Tibial artery (tissue), 4 donors: Measurements from ENCODE around the gene DERL3.

Experiments used
- DNase-seq, 2 donors: peaks; one replicate each; pipeline ENCODE4 v3.0.0-alpha.2; 2019
- H3K27ac ChIP-seq, 2 donors: fragments of 200-600 bp; sonication (generic) in 1 of 2; 1 replicate in 1 of 2; 2 replicates in 1 of 2; pipeline ENCODE4 v1.5.1; 2018 to 2019; ENCODE audit warnings: mild to moderate bottlenecking in 1 of 2
- H3K27me3 ChIP-seq, 2 donors: fragments of 200-600 bp; sonication (generic) in 1 of 2; one replicate each; pipeline versions ENCODE4 v1.5.1 to v1.6.0; 2016 to 2019
- H3K36me3 ChIP-seq, 3 donors: fragments of 200-600 bp; sonication (generic) in 2 of 3; one replicate each; pipeline ENCODE4 v1.5.1; 2016 to 2019; ENCODE audit warnings: mild to moderate bottlenecking in 2 of 3
- H3K4me1 ChIP-seq, 4 donors: fragments of 200-600 bp; sonication (generic) in 2 of 4; 1 replicate in 3 of 4; 2 replicates in 1 of 4; pipeline ENCODE4 v1.5.1; 2016 to 2019
- H3K4me3 ChIP-seq, 2 donors: fragments of 200-600 bp; sonication (generic) in 1 of 2; 1 replicate in 1 of 2; 2 replicates in 1 of 2; pipeline ENCODE4 v1.5.1; 2018 to 2019; ENCODE audit warnings: mild to moderate bottlenecking in 2 of 2
- H3K9me3 ChIP-seq, 3 donors: fragments of 200-600 bp; sonication (generic) in 1 of 3; one replicate each; pipeline ENCODE4 v1.5.1; 2016 to 2019
- intact Hi-C: fragments of 100-400 bp; cut with DNase I; formaldehyde crosslinking; loops from one replicate; pipeline ENCODE4 v1.15.0; 2023; ENCODE audit warnings: low total_unique reads
- TF ChIP-seq, protein P1 (sequence below), 2 experiments: fragments of 200-600 bp in 1 of 2; fragments of 450-650 bp in 1 of 2; IDR thresholded peaks; one replicate each; pipeline ENCODE4 v1.5.1; 2017 to 2019; ENCODE audit warnings: antibody characterized with exemption in 2 of 2, mild to moderate bottlenecking in 1 of 2, moderate library complexity in 1 of 2

The DERL3 gene

DNA sequence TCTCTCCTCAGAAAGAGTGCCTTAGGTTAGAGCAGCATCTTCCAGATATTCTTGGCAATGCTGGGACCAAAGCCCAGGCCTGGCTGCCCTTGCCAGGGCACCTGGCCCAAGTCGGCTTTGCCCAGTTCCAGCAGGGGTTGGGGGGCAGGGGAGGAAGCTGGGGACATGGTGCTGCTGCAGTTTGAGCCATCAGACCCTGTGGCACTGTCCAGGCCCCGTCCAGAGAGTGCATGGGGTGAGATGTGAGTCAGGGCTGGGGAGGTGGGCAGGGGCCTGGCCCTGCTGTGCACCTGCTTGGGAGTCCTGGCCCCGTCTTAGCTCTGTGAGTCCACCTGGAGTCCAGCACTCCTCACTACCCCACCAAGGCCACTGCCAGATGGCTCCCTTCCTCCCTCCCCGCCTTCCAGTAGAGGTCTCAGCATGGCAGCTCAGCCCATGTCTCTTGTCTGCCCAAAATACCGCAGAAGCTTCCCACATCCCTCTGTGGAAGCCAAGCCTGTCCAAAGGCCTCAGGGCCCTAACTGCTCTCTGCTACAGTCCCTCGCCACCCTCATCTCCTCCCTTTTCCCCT is 16.6 kb downstream of the DERL3 start:
- no peak overlapping the region for H3K27ac ChIP-seq
- peaks cover 0 to 9% (median 5%) of the 10 kb centered on the region in 4 donors for H3K4me1 ChIP-seq
- no peak overlapping the region for H3K4me3 ChIP-seq
- intact Hi-C loops, result no loop called here
- no peaks in the 10 kb centered on the region for H3K27me3 ChIP-seq
- H3K9me3 ChIP-seq, result no peaks in the 10 kb centered on the region
- TF ChIP-seq, protein P1, sequence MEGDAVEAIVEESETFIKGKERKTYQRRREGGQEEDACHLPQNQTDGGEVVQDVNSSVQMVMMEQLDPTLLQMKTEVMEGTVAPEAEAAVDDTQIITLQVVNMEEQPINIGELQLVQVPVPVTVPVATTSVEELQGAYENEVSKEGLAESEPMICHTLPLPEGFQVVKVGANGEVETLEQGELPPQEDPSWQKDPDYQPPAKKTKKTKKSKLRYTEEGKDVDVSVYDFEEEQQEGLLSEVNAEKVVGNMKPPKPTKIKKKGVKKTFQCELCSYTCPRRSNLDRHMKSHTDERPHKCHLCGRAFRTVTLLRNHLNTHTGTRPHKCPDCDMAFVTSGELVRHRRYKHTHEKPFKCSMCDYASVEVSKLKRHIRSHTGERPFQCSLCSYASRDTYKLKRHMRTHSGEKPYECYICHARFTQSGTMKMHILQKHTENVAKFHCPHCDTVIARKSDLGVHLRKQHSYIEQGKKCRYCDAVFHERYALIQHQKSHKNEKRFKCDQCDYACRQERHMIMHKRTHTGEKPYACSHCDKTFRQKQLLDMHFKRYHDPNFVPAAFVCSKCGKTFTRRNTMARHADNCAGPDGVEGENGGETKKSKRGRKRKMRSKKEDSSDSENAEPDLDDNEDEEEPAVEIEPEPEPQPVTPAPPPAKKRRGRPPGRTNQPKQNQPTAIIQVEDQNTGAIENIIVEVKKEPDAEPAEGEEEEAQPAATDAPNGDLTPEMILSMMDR (IDR thresholded peaks at IDR 0.05), result no peak
- no peak for DNase-seq
- H3K36me3 ChIP-seq, result peaks cover 36 to 99% (median 95%) of the 10 kb centered on the region in 3 donors

DNA sequence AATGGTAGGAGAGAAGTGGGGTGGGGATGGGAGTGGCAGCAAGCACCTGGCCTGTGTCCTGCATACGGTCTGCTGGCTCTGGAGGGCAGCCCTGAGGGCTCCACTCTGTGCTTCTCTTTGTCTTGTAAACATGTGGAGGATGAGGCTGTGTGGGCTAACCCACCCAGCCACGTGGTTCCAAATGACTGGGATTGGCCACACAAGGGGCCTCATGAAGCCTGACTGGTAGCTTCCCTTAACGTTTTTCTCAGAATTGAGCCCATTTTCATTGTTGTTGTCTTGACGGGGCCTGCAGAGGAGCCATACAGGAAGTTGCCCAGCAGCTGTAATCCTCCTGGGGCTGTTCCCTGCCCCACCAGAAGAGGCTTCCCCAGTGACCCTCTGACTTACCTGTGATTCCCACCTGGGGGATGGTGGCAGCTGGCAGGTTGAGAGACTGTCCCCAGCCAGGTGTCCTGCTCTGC is 18.0 kb downstream of the DERL3 start:
- peaks cover 36 to 99% (median 93%) of the 10 kb centered on the region in 3 donors for H3K36me3 ChIP-seq
- peaks cover 0 to 9% (median 5%) of the 10 kb centered on the region in 4 donors for H3K4me1 ChIP-seq
- no peak for DNase-seq
- no peaks in the 10 kb centered on the region for H3K9me3 ChIP-seq
- intact Hi-C loops, result no loop called here
- H3K4me3 ChIP-seq, result no peak overlapping the region
- H3K27me3 ChIP-seq, result no peaks in the 10 kb centered on the region
- H3K27ac ChIP-seq, result no peak overlapping the region
- TF ChIP-seq, protein P1 (IDR thresholded peaks at IDR 0.05), result no peak

DNA sequence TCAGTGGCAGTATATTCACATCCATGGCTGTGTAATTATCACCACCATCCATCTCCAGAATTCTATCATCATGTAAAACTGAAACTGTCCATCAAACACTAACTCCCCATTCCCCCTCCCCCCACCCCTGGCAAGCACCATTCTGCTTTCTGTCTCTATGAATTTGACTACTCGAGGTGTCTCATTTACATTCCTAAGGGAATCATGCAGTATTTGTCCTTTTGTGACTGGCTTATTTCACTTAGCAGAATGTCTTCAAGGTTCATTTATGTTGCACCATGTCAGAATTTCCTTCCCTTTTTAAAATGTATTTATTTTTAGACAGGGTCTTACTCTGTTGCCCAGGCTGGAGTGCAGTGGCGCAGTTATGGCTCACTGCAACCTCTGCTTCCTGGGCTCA is 20.3 kb downstream of the DERL3 start:
- Histone ChIP-seq H3K27me3 (no peaks in the 10 kb centered on the region), H3K36me3 (peaks cover 30 to 94% (median 71%) of the 10 kb centered on the region in 3 donors), H3K27ac (no peak overlapping the region), H3K4me1 (peaks cover 0 to 5% (median 5%) of the 10 kb centered on the region in 4 donors), H3K4me3 (no peak overlapping the region), H3K9me3 (no peaks in the 10 kb centered on the region)
- TF ChIP-seq, protein P1 (IDR thresholded peaks at IDR 0.05), result no peak
- no peak for DNase-seq
- intact Hi-C loops, result no loop called here

DNA sequence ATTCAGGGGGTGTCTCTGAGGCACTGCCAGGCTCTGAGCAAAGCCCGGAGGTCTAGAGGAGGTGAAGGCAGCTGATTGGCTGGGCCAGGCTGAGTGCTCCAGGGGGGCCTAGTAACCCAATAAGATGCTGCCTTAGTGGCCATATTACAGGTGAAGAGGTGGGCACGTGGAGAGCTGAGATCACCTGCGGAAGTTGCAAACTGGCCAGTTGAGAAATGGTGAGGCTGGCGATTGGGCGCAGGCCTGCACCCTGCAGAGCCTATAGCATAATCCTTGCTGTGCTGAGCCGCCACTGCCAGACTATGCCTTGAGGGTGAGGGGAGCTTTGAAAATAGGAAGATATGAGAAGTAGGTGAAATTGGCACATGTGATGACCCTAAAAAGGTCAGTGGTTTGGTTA is 21.7 kb downstream of the DERL3 start:
- intact Hi-C loops, result no loop called here
- peaks cover 30 to 81% (median 61%) of the 10 kb centered on the region in 3 donors for H3K36me3 ChIP-seq

DNA sequence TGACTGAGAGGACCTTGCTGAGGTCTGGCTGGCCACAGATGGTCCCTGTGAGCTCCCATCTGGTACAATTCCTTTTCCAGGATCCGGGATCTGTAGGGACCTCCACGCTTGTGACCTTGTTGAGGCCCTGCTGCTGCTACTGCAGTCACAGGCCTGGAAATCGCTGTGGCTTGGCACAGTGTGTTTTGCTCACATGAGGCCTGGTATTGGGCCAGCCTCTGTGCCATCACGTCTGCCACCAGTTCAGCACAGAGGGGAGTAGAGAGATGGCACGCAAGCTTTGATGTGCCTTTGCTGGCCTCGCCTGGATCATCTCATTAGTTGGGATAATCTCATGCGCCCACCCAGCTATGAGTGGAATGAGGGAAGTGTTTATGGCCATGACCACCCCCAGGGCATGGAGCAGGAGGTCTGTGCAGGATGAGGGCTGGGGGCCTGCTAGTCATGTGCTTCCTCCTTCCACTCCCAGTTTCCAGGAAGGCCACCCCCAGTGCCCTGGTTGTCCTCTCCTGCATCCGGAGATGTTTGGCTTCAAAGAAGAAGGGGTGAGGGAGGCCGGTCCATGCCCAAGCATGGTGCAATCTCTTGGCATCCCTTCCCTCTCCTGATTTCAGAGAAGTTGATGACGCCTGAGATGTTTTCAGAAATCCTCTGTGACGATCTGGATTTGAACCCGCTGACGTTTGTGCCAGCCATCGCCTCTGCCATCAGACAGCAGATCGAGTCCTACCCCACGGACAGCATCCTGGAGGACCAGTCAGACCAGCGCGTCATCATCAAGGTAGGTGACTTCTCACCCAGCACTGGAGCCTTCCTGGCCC is 22.4 kb downstream of the DERL3 start:
- TF ChIP-seq, protein P1 (IDR thresholded peaks at IDR 0.05), result no peak
- Histone ChIP-seq H3K4me3 (no peak overlapping the region), H3K9me3 (no peaks in the 10 kb centered on the region), H3K4me1 (no peaks in the 10 kb centered on the region), H3K27ac (no peak overlapping the region), H3K27me3 (no peaks in the 10 kb centered on the region), H3K36me3 (peaks cover 30 to 79% (median 54%) of the 10 kb centered on the region in 3 donors)
- intact Hi-C loops, result no loop called here
- DNase-seq, result no peak

More for the DNA sequence above, 21.7 kb downstream of the DERL3 start:
- no peaks in the 10 kb centered on the region for H3K9me3 ChIP-seq
- no peak overlapping the region for H3K4me3 ChIP-seq
- TF ChIP-seq, protein P1 (IDR thresholded peaks at IDR 0.05), result no peak
- H3K4me1 ChIP-seq, result peaks cover 0 to 5% (median 0%) of the 10 kb centered on the region in 4 donors
- no peak overlapping the region for H3K27ac ChIP-seq
- no peak for DNase-seq
- no peaks in the 10 kb centered on the region for H3K27me3 ChIP-seq
